ENCODE results near the gene TIGD3.

DNA sequence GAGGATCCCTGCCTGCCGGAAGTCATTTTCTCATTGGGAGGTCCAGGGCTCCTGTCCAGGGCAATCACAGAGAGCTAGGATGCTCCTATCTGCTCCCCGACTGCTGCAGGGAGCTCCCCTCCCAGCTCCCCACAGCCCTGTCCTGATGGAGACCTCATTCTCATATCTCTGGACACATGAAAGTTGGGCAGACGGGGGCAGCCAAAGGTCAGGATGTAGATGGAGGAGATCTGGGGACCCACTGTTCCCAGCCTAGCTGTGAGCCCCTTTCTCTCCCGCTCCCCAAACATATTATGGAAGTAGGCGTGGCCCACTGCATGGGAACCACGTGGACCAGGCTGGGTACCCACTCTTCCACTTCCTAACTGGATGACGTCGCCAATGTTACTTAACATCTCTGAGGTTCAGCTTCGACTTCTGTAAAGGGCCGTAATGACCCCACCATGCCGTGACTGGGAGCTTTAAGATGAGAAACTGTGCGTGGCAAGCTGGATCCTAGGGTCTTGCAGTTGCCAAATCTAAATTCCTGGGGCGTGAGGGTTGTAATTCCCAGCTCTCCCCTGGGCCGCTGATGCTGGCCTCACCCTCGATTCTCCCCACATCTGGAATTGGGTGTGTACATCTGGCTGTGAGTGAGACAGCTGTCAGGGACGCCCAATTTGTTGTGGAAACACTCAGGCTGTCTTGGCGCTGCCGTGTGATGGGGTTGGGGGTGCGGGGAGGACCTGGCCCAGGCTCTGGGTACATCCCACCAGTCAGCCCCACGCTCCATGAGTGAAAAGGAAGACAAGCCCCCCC lies 38.1 kb upstream of the TIGD3 start:
- no peak for TF ChIP-seq POLR2A (IDR thresholded peaks at IDR 0.05; ENCODE audit: low read length)
- TF ChIP-seq GATA1 (IDR thresholded peaks at IDR 0.05; ENCODE audit: low read depth, low read length), result no peak
